Measurements from ENCODE around the gene FAM174C.

- TF ChIP-seq JUND (IDR thresholded peaks at IDR 0.05), result no peak
- no peak for TF ChIP-seq POLR2A (IDR thresholded peaks at IDR 0.05; ENCODE audit: borderline replicate concordance, extremely low read depth, insufficient read depth, insufficient read length)
- TF ChIP-seq RAD21 (IDR thresholded peaks at IDR 0.05; ENCODE audit: low read depth), result no peak
- TF ChIP-seq CTCF (IDR thresholded peaks at IDR 0.05 in 2 of 3, conservative IDR thresholded peaks at IDR 0.05 in 1 of 3; ENCODE audit: borderline replicate concordance in 1 of 3, insufficient read depth in 1 of 3, low read depth in 2 of 3, low read length in 2 of 3), result no peak
- TF ChIP-seq SIN3A (IDR thresholded peaks at IDR 0.05; ENCODE audit: low read depth), result no peak
- no peak for TF ChIP-seq ELF1 (IDR thresholded peaks at IDR 0.05; ENCODE audit: borderline replicate concordance, low read depth)
Observed at GRCh38 chr19:1258707-1259205, 16.6 kb upstream of the FAM174C start.
